ENCODE data around the gene SPAG16.

DNA sequence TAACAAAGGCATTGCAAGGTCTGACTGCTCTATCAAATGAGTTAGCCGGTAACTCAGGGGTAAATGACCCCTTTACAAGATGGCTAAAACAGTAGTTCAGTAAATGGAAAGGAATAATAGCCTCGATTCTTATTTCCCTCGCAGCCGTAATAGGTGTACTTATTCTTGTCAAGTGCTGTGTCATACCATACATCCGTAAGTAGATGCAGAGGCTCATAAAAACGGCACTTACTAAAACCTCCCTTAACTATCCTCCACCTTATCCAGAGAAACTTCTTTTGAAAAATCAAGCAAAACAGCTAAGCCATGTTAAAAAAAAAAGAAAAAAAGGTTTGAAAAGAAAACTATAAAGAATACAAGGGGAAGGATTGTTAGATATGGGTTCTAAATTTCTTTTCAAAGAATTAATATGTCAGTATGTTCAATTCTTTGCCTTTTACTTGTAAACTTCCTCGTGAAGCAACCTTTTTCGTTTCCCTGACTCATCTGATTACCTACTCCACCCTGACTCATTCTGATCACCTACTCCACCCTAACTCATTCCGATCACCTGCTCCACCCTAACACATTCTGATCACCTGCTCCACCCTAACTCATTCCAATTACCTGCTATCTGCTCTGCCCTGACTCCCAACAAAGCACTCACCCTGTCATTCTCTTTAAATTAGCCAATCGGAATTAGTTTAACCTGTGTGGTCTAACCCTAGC, 127.5 kb downstream of the SPAG16 start:
- no peak for TF ChIP-seq CTCF (IDR thresholded peaks at IDR 0.05)
- no peak for TF ChIP-seq POLR2A (IDR thresholded peaks at IDR 0.05)

Data from breast epithelium (tissue), 3 donors.